Gastroesophageal sphincter (tissue), 3 donors: ENCODE measurements around the gene VCX3B.

Source experiments
- POLR2A ChIP-seq, 2 donors: fragments of 450-650 bp; IDR thresholded peaks; one replicate each; pipeline ENCODE4 v1.6.1; 2017; ENCODE audit warnings: antibody characterized with exemption in 2 of 2, mild to moderate bottlenecking in 2 of 2, moderate library complexity in 1 of 2
- POLR2AphosphoS5 ChIP-seq: sonication (generic); formaldehyde crosslinking; IDR thresholded peaks from one replicate; pipeline ENCODE4 v1.6.1; 2017; ENCODE audit warnings: antibody characterized with exemption
- TF ChIP-seq, protein P1 (sequence below), 4 experiments: fragments of 200-600 bp in 2 of 4; fragments of 450-650 bp in 2 of 4; sonication (generic) in 1 of 4; IDR thresholded peaks; one replicate each; pipeline ENCODE4 v1.5.1; 2017 to 2019; ENCODE audit warnings: antibody characterized with exemption in 4 of 4, mild to moderate bottlenecking in 2 of 4, moderate library complexity in 2 of 4

DNA sequence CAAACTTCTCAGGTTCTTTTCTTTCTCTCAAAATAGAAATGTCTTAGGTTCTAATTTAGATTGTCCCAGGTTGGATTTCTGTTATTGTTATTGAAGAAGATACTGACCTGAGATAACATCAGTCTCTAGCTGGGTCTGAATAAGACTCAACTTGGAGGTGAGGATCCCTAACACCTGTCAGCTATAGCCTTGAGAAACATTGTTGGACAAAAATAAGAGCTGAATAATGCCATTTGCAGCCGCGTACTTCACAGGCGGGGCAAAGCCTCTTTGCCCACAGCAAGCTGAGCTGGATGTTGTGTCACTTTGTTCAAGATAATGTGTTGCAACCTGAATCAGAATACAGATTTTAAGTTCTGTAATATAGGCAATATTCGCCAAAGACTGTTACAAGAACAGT, 35.6 kb downstream of the VCX3B start:
- TF ChIP-seq, protein P1, sequence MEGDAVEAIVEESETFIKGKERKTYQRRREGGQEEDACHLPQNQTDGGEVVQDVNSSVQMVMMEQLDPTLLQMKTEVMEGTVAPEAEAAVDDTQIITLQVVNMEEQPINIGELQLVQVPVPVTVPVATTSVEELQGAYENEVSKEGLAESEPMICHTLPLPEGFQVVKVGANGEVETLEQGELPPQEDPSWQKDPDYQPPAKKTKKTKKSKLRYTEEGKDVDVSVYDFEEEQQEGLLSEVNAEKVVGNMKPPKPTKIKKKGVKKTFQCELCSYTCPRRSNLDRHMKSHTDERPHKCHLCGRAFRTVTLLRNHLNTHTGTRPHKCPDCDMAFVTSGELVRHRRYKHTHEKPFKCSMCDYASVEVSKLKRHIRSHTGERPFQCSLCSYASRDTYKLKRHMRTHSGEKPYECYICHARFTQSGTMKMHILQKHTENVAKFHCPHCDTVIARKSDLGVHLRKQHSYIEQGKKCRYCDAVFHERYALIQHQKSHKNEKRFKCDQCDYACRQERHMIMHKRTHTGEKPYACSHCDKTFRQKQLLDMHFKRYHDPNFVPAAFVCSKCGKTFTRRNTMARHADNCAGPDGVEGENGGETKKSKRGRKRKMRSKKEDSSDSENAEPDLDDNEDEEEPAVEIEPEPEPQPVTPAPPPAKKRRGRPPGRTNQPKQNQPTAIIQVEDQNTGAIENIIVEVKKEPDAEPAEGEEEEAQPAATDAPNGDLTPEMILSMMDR (IDR thresholded peaks at IDR 0.05), result no peak
- TF ChIP-seq POLR2A (IDR thresholded peaks at IDR 0.05) (no peak), POLR2AphosphoS5 (no peak)
